ENCODE data around the gene VPS45.

DNA sequence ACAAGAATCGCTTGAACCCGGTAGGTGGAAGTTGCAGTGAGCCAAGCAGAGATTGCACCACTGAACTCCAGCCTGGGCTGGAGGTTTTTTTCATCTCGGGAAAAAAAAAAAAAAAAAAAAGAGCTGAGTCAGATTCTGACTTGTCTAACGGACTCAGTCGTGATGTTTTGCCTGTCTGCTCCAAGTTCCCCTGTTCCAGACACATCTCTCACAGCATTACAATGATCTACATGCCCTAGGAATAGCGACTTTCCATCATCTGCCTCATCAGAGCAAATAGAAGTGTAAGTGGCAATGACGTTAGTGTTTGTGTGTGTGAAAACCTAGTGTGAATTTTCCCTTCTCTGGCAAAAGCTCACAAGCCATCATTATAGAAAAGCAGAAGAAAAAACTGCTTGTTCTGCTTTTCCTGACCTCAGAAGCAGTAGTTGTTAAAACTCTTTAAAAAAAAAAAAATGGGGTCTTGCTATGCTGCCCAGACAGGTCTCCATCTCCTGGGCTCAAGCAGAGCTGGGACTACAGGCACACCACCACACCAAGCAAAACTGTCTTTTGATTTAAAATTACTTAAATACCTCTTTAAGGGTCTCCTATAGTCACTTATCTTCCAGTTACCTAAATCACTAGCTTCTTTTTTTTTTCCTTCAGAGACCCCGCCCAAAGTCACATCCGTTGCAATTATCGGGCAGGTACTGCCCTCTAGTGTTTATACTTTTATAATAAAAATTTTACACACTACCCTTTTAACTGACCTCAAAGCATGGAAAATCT lies 119.4 kb downstream of the VPS45 start:
- TF ChIP-seq, protein P1, sequence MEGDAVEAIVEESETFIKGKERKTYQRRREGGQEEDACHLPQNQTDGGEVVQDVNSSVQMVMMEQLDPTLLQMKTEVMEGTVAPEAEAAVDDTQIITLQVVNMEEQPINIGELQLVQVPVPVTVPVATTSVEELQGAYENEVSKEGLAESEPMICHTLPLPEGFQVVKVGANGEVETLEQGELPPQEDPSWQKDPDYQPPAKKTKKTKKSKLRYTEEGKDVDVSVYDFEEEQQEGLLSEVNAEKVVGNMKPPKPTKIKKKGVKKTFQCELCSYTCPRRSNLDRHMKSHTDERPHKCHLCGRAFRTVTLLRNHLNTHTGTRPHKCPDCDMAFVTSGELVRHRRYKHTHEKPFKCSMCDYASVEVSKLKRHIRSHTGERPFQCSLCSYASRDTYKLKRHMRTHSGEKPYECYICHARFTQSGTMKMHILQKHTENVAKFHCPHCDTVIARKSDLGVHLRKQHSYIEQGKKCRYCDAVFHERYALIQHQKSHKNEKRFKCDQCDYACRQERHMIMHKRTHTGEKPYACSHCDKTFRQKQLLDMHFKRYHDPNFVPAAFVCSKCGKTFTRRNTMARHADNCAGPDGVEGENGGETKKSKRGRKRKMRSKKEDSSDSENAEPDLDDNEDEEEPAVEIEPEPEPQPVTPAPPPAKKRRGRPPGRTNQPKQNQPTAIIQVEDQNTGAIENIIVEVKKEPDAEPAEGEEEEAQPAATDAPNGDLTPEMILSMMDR (IDR thresholded peaks at IDR 0.05), result peak; percentile 39 to 67 (median 54)
- no peak for TF ChIP-seq POLR2A (IDR thresholded peaks at IDR 0.05)
